ENCODE measurements around the gene OSBPL10.

- no peak for TF ChIP-seq CTCF (IDR thresholded peaks at IDR 0.05)
- no peak for TF ChIP-seq POLR2A (IDR thresholded peaks at IDR 0.05)
These were observed 101.7 kb downstream of the OSBPL10 start for GRCh38 chr3:31879365-31879764.
